WI38 (cell line): Measurements from ENCODE around the gene HMCN2.

Experiments
- H3K4me3 ChIP-seq: 2 replicates; pipeline ENCODE4 v1.5.1; 2011; ENCODE audit warnings: low read depth, mild to moderate bottlenecking, control low read depth, low read length
- TF ChIP-seq, protein P1 (sequence below): IDR thresholded peaks from 2 replicates; pipeline ENCODE4 v1.5.1; 2012; ENCODE audit warnings: low read depth, mild to moderate bottlenecking, control low read depth, low read length

The HMCN2 gene

DNA sequence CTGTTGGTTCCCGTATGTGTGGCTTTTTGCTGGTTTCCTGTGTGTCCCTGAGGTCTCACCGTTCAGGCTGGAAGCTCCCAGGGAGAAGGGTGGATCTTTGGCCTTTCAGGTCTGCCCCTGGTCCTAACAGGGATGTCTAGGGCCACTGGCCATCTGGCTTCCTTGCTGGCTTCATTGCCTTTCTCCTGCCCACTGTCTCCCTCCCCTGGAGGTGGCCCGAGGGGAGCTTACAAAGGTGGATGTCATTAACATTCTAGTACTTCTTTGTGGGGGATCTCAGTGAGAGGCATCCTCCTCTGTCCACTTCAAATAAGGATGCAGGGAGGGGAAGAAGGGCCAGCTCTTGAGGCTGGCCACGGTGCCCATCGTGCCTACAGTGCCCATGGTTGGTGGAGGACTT lies 35.2 kb downstream of the HMCN2 start:
- no peak overlapping the region for H3K4me3 ChIP-seq
- TF ChIP-seq, protein P1, sequence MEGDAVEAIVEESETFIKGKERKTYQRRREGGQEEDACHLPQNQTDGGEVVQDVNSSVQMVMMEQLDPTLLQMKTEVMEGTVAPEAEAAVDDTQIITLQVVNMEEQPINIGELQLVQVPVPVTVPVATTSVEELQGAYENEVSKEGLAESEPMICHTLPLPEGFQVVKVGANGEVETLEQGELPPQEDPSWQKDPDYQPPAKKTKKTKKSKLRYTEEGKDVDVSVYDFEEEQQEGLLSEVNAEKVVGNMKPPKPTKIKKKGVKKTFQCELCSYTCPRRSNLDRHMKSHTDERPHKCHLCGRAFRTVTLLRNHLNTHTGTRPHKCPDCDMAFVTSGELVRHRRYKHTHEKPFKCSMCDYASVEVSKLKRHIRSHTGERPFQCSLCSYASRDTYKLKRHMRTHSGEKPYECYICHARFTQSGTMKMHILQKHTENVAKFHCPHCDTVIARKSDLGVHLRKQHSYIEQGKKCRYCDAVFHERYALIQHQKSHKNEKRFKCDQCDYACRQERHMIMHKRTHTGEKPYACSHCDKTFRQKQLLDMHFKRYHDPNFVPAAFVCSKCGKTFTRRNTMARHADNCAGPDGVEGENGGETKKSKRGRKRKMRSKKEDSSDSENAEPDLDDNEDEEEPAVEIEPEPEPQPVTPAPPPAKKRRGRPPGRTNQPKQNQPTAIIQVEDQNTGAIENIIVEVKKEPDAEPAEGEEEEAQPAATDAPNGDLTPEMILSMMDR, result no peak

GRCh38 chr9:130301483-130302286 lies 36.1 kb downstream of the HMCN2 start:
- H3K4me3 ChIP-seq, result no peak overlapping the region
- TF ChIP-seq, protein P1, result no peak

DNA sequence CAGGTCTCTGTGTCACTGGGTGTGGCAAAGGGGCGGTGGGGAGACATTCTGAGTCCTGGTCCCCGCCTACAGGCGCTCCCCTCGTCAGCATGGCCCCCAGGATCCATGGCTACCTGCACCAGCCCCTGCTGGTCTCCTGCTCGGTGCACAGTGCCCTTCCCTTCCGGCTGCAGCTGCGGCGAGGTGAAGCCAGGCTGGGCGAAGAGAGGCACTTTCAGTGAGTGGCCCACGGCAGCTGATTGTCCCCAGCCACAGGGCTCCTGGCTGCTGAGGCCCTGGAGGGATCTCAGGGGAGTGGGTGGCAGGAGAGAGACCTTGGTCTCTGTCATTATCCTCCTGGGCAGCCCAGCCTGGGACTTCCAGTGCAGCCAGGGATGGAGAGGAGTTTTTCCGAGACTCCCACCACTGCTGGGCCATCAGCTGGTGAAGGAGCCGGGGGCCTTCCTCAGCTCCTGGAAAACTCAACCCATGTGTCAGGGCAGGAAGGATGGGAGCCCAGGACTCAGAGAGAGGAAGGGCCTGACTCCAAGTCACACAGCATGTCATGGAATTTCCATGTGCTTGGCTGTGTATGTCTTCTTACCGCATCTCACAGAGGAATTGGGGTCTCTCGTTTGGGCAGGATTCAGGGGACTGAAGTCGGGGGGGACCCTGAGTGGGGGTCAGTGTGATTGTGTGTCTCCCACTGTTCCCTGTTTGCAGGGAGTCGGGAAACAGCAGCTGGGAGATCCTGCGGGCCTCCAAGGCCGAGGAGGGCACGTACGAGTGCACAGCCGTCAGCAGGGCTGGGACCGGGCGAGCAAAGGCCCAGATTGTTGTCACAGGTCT lies 37.4 kb downstream of the HMCN2 start:
- TF ChIP-seq, protein P1, result no peak
- H3K4me3 ChIP-seq, result no peak overlapping the region

DNA sequence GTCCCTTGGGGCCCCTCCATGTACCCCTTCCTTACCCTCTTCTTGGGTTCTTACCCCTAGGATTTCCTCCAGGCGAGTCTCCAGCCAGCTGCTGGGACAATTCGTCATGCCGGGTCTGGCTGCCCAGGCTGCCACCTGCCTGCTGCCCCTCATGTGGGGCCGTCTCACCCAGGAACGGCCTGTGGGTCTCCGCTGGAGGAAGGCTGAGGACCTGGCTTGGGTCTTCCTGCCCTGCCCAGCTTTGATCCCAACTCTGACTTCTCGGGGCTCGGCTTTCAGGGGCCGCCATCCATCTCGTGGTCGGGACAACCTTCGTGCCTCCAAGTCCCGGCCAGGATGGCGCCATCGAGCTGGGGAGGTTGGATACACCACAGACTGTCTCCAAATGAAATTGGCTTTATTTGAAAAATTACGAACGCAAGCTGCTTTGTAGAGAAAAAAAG lies 38.1 kb downstream of the HMCN2 start:
- TF ChIP-seq, protein P1, result no peak

DNA sequence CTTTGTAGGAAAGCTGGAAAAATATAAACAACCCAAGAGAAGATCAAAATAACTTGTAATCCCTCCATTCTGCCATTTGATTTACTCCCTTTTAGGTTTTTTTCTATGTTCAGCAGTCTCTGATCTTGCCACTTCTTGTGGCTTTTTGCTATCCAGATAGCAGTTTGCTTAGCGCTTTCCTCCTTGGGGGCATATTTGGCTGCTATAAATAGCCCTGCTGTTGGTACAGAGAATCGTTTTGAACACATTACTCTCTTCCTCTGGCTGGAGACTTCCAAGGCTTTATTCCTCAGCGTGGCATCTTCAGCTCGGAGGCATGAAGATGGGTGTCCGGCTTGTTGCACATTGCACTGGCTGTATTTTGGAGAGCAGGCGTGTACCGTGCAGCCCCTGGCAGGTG lies 38.6 kb downstream of the HMCN2 start:
- no peak overlapping the region for H3K4me3 ChIP-seq
- TF ChIP-seq, protein P1, result no peak

More for the DNA sequence above, 38.1 kb downstream of the HMCN2 start:
- no peak overlapping the region for H3K4me3 ChIP-seq

- no peak overlapping the region for H3K4me3 ChIP-seq
- TF ChIP-seq, protein P1, result no peak
Observed at GRCh38 chr9:130304643-130305042, 39.1 kb downstream of the HMCN2 start.

DNA sequence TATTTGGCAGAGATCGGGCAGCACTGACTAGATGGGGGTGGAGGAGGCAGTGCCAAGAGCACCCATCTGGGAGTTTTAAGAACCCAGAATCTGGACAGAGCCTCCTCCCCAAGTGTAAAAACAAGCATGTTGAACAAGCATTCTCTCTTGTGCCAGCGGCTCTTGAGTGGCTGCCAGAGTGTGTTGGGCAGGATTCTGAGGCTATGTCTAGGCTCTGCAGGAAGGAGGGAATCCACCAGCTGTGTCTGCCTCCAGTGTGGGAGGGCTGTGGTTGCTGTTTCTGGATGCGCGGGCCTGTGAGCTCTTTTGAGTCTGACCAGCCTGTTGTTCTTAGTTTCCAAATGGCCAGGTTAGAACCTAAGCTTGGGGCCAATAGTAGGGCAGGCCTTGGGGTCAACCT lies 39.8 kb downstream of the HMCN2 start:
- TF ChIP-seq, protein P1, result no peak
- no peak overlapping the region for H3K4me3 ChIP-seq
